ENCODE measurements around the gene SLC25A21. TPM values are rescaled to one million over a fixed set of nuclear protein-coding genes. Genes with fewer than 3 reads are reported as not detected.
A peak's percentile ranks its signal among the peaks of the same experiment; 100 is the strongest.

Gene SLC25A21
- total RNA-seq, 6 experiments from 2014 or later, result 0.09 to 0.37 (median 0.18) TPM; not detected in 1

DNA sequence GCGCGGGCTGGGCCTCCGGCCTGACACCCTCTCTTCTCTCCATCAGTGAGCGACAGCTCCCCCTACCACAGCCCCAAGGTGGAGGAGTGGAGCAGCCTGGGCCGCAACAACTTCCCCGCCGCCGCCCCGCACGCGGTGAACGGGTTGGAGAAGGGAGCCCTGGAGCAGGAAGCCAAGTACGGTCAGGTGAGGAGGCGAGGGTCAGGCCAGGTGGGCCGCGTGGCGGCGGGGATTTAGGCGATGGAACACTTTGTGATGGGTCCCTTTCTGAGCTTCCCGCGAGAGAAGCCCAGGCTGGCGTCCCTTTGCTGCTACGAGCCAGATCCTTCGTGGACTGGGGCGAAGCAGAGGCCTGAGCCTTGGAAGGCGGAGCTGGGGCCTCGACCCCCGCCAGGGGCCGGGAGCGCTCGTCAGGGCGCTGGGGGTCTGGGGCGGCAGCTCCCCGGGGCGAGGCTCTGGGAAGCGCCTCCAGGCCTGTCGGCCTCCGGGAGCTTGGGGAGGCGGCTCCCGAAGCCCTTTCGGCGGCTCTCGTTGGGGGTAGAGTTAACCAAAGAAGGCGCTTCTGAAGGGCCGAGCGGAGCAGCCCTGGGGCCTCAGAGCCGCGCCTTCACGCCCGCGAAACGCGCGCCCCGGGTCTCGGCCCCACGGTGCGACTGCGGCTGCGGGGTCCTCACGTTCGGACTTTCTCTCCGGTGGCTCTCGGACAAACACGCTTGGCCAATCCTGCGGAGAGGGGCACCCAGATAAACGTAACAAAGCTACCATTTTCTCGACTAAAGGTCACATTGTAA is 505.8 kb downstream of the SLC25A21 start:
- Histone ChIP-seq H3K4me1 (peaks cover 0 to 21% (median 6%) of the 10 kb centered on the region in 4 donors), H3K4me3 (no peak overlapping the region), H3K9me3 (no peaks in the 10 kb centered on the region), H3K36me3 (no peaks in the 10 kb centered on the region), H3K27ac (no peak overlapping the region), H3K27me3 (peaks cover 22 to 62% of the 10 kb centered on the region in 2 donors)
- WGBS (ENCODE audit: insufficient coverage, low coverage, low lambda C conversion rate, missing lambda C conversion rate), result 7% methylated on average over 27 of the region's 68 CpGs
- TF ChIP-seq, protein P1, sequence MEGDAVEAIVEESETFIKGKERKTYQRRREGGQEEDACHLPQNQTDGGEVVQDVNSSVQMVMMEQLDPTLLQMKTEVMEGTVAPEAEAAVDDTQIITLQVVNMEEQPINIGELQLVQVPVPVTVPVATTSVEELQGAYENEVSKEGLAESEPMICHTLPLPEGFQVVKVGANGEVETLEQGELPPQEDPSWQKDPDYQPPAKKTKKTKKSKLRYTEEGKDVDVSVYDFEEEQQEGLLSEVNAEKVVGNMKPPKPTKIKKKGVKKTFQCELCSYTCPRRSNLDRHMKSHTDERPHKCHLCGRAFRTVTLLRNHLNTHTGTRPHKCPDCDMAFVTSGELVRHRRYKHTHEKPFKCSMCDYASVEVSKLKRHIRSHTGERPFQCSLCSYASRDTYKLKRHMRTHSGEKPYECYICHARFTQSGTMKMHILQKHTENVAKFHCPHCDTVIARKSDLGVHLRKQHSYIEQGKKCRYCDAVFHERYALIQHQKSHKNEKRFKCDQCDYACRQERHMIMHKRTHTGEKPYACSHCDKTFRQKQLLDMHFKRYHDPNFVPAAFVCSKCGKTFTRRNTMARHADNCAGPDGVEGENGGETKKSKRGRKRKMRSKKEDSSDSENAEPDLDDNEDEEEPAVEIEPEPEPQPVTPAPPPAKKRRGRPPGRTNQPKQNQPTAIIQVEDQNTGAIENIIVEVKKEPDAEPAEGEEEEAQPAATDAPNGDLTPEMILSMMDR (IDR thresholded peaks at IDR 0.05), result no peak
- no peak for TF ChIP-seq POLR2A (IDR thresholded peaks at IDR 0.05)
- DNase-seq, result peak in 1 of 3 donors; percentile 55
- peak in 1 of 4 donors; percentile 34 for ATAC-seq
- intact Hi-C loops (cut with DNase I), result no loop called here

DNA sequence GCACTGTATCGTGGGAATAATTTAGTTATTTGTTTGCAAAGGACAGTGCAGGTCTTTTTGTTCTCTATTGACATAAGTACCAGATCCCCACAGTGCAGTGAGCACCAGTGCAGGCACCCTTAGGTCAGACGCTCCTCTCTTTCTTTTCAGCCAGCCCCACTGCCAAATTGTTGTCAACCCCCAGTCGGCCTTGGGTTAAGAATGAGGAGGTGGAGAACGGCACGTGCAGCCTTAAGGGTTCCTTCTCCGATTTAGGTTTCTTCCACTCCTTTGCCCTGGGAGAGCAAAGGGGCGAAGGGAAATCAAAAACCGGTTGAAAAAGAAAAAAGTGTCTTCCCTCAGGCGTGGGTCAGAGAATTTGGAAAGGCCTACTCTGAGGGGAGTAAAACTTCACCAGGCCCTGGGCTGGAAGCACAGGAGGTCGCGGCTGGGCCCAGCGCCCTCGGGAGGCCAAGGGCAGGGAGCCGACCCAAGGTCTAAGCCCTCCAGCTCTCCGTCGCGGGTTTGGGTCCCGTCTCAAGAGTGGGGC is 506.5 kb downstream of the SLC25A21 start:
- H3K4me3 ChIP-seq, result no peak overlapping the region
- H3K27ac ChIP-seq, result no peak overlapping the region
- H3K4me1 ChIP-seq, result peaks cover 0 to 25% (median 7%) of the 10 kb centered on the region in 4 donors
- 16% methylated on average over 11 of the region's 18 CpGs for WGBS (ENCODE audit: insufficient coverage, low coverage, low lambda C conversion rate, missing lambda C conversion rate)
- intact Hi-C loops (cut with DNase I), result no loop called here
- DNase-seq (no peak), ATAC-seq (no peak)
- no peaks in the 10 kb centered on the region for H3K36me3 ChIP-seq
- H3K27me3 ChIP-seq, result peaks cover 28 to 68% of the 10 kb centered on the region in 2 donors
- TF ChIP-seq, protein P1 (IDR thresholded peaks at IDR 0.05), result no peak
- no peak for TF ChIP-seq POLR2A (IDR thresholded peaks at IDR 0.05)
- H3K9me3 ChIP-seq, result no peaks in the 10 kb centered on the region

DNA sequence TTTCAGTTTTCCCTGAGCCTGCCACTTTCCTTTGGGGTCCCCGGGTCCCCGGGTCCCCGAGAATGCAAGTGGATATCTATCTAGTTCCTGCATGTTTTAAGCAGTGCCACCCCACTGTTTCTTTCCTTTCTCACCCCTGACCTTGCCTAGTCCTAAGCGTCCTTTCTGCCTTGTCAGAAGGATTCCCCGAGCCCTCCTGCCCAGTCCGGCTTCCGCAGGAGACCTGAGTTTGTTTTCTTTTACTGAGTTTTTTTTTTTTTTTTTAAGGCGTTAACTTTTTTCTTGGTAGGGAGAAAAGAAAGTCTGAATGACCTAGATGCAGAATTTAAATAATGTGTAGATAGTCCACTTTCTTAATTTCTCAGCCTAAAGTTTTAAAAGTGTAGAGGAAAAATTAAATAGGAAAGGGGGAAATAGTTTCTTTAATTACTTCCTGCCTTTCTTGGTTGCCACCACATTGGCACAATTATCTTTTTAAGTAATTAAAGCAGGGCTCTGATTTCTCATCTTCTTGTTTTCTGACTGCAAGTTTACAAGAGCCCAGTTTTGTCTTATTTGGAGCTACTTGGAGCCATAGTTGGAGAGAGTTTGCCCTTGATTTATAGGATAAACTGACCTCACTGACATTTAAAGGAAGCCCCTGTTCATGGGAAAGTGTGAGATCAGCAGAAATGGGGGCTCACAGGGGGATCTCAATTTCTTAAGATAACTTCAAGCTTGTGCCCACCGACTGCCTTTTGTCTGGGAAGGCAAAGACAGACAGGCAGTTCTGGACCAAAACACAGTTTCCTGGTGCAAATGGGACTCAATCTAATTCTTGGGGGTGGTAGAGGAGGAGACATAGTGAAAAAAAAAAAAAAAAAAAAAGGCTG is 507.8 kb downstream of the SLC25A21 start:
- no peaks in the 10 kb centered on the region for H3K9me3 ChIP-seq
- H3K4me3 ChIP-seq, result no peak overlapping the region
- intact Hi-C loops (cut with DNase I), result no loop called here
- no peak for TF ChIP-seq POLR2A (IDR thresholded peaks at IDR 0.05)
- TF ChIP-seq, protein P1 (IDR thresholded peaks at IDR 0.05), result no peak
- WGBS (ENCODE audit: insufficient coverage, low coverage, low lambda C conversion rate, missing lambda C conversion rate), result 3% methylated on average over 9 of the region's 9 CpGs
- peaks cover 32 to 76% of the 10 kb centered on the region in 2 donors for H3K27me3 ChIP-seq
- H3K27ac ChIP-seq, result no peak overlapping the region
- DNase-seq (no peak), ATAC-seq (no peak)
- no peaks in the 10 kb centered on the region for H3K36me3 ChIP-seq
- peaks cover 0 to 25% (median 7%) of the 10 kb centered on the region in 4 donors for H3K4me1 ChIP-seq

DNA sequence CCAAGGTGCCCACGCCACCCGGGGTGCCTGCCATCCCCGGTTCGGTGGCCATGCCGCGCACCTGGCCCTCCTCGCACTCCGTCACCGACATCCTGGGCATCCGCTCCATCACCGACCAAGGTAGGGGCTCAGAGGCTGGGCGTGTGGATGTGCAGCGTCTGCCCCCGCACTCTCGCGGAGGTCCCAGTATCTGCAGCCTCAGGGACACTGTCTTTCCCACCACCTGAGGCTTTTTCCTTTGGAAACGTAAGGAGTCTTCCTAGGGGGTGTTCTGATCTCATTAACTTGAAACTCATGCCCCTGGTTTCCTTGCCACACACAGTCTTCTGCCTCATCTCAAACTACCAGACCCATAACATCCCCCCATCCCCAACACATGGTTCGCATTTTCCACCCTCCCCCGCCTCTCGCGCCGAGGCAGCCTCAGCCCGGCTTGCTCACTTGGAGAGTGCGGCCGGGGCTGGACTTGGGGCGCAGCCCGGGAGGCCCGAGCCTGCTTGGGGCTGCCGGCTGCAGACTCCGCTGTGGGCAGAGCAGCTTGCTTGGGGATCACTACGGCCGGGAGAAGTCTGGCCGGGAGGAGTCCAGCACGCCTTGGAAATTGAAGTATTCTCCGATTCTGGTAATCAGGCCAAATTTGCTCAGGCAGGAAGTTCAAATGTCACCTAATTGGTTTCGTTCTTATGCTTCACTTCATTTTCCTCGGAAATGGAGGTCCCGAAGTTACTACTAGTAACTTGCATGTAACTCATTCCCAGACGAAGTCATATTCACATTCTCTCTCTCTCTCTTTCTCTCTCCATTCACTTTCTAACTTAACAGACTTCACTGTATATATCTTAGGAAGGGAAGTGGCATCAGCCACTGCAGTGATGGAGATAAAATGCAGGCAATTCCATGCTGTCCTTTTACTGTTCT is 508.7 kb downstream of the SLC25A21 start:
- Histone ChIP-seq H3K4me3 (peak overlapping the region in 1 of 3 donors; percentile 6), H3K27ac (no peak overlapping the region), H3K36me3 (no peaks in the 10 kb centered on the region), H3K4me1 (peaks cover 0 to 25% (median 7%) of the 10 kb centered on the region in 4 donors), H3K9me3 (no peaks in the 10 kb centered on the region), H3K27me3 (peaks cover 27 to 80% of the 10 kb centered on the region in 2 donors)
- TF ChIP-seq, protein P1 (IDR thresholded peaks at IDR 0.05), result no peak
- TF ChIP-seq POLR2A (IDR thresholded peaks at IDR 0.05), result no peak
- intact Hi-C loops (cut with DNase I), result no loop called here
- DNase-seq (no peak), ATAC-seq (peak in 1 of 4 donors; percentile 19)
- 3% methylated on average over 16 of the region's 39 CpGs for WGBS (ENCODE audit: insufficient coverage, low coverage, low lambda C conversion rate, missing lambda C conversion rate)
